Astrocyte (in vitro differentiated cells and primary cell): ENCODE results near the gene ST6GALNAC5. TPM values are rescaled to one million over a fixed set of nuclear protein-coding genes. Genes with fewer than 3 reads are reported as not detected.

Experiments
- DNase-seq: peaks from one replicate; pipeline ENCODE4 v3.0.0-alpha.2; 2010; ENCODE audit warnings: low read depth
- FAIRE-seq: peaks from 2 replicates; lab custom pipeline; 2011; peaks lifted over from hg19 to GRCh38; lab: Jason Lieb, UNC
- H2AFZ ChIP-seq: 2 replicates; pipeline ENCODE4 v1.6.0; 2012; ENCODE audit warnings: low read depth, low read length, inconsistent platforms
- H3K27ac ChIP-seq: 2 replicates; pipeline ENCODE4 v1.5.1; 2011; ENCODE audit warnings: low read depth, low read length, inconsistent platforms
- H3K27me3 ChIP-seq: 2 replicates; pipeline ENCODE4 v1.6.0; 2011; ENCODE audit warnings: low read length, inconsistent platforms; ENCODE audit not compliant: insufficient read depth
- H3K36me3 ChIP-seq: 2 replicates; pipeline ENCODE4 v1.5.1; 2011; ENCODE audit warnings: low read length, inconsistent platforms; ENCODE audit not compliant: insufficient read depth
- H3K4me1 ChIP-seq: 2 replicates; pipeline ENCODE4 v1.5.1; 2011; ENCODE audit warnings: low read length, inconsistent platforms; ENCODE audit not compliant: insufficient read depth
- H3K4me2 ChIP-seq: 2 replicates; pipeline ENCODE4 v1.6.0; 2012; ENCODE audit warnings: low read length, inconsistent platforms
- H3K4me3 ChIP-seq: 2 replicates; pipeline ENCODE4 v1.5.1; 2011; ENCODE audit warnings: low read depth, mild to moderate bottlenecking, low read length, inconsistent platforms; ENCODE audit not compliant: insufficient read depth
- H3K79me2 ChIP-seq: 2 replicates; pipeline ENCODE4 v1.6.0; 2012; ENCODE audit warnings: mild to moderate bottlenecking, low read length, inconsistent platforms; ENCODE audit not compliant: insufficient read depth
- H3K9ac ChIP-seq: 2 replicates; pipeline ENCODE4 v1.6.0; 2012; ENCODE audit warnings: mild to moderate bottlenecking, low read length, inconsistent platforms
- H3K9me3 ChIP-seq: 2 replicates; pipeline ENCODE4 v1.5.1; 2012; ENCODE audit warnings: low read depth, mild to moderate bottlenecking, low read length, inconsistent platforms; ENCODE audit not compliant: insufficient read depth
- H4K20me1 ChIP-seq: 2 replicates; pipeline ENCODE4 v1.6.0; 2012; ENCODE audit warnings: low read length, inconsistent platforms; ENCODE audit not compliant: insufficient read depth
- H3K27ac Mint-ChIP-seq: one replicate; pipeline ENCODE4 v1.8.0; 2021; ENCODE audit warnings: mild to moderate bottlenecking, mixed read lengths; ENCODE audit not compliant: unreplicated experiment
- H3K27me3 Mint-ChIP-seq: one replicate; pipeline ENCODE4 v1.8.0; 2021; ENCODE audit warnings: low read depth, mixed read lengths; ENCODE audit not compliant: unreplicated experiment
- H3K36me3 Mint-ChIP-seq: one replicate; pipeline ENCODE4 v1.8.0; 2021; ENCODE audit warnings: low read depth, mixed read lengths; ENCODE audit not compliant: unreplicated experiment
- H3K4me1 Mint-ChIP-seq: one replicate; pipeline ENCODE4 v1.8.0; 2021; ENCODE audit warnings: low read depth, mixed read lengths; ENCODE audit not compliant: unreplicated experiment
- H3K4me3 Mint-ChIP-seq: one replicate; pipeline ENCODE4 v1.8.0; 2021; ENCODE audit warnings: mild to moderate bottlenecking, moderate library complexity, mixed read lengths; ENCODE audit not compliant: unreplicated experiment
- H3K9me3 Mint-ChIP-seq: one replicate; pipeline ENCODE4 v1.8.0; 2021; ENCODE audit warnings: mild to moderate bottlenecking, mixed read lengths; ENCODE audit not compliant: unreplicated experiment
- EZH2 ChIP-seq: IDR thresholded peaks from 2 replicates; pipeline ENCODE4 v1.6.1; 2012; ENCODE audit warnings: mild to moderate bottlenecking, low read length, inconsistent platforms; ENCODE audit not compliant: insufficient read depth
- total RNA-seq: library from RNA; stranded (reverse); gene quantifications from 2 replicates; pipeline ENCODE4 v1.2.1, GENCODE V29; 2021
- TF ChIP-seq, protein P1 (sequence below): IDR thresholded peaks from 2 replicates; pipeline ENCODE4 v1.5.1; 2011; ENCODE audit warnings: low read depth, mild to moderate bottlenecking, inconsistent platforms, low read length, moderate library complexity; ENCODE audit not compliant: insufficient read depth

Gene ST6GALNAC5
- total RNA-seq, 1 donor from 2014 or later = 1.3 TPM

DNA sequence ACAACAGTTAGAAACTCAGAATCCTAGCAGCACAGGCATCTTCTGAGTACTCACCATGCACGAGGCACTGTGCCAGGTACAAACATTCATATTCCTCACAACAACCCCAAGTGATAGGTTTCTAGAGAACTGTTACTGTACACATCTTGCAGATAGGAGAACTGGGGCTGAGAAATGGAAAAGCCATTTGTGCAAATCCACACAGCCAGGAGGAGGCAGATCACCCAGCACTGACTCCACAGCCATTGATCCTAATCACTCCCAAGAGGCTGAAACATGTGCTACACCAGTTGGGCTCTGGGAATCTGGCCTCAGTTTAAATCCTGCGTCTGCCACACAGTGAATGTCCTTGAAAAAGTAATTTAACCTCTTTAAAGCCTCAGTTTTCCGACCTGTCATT, 151.0 kb downstream of the ST6GALNAC5 start:
- peaks cover 9% of the 10 kb centered on the region for H3K27me3 ChIP-seq
- no peak overlapping the region for H3K27ac ChIP-seq
- Mint-ChIP-seq H3K4me3 (no peak overlapping the region), H3K9me3 (no peaks in the 10 kb centered on the region), H3K27ac (no peak overlapping the region), H3K4me1 (no peaks in the 10 kb centered on the region), H3K27me3 (peaks cover 35% of the 10 kb centered on the region), H3K36me3 (no peaks in the 10 kb centered on the region)
- no peaks in the 10 kb centered on the region for H3K4me1 ChIP-seq
- no peak overlapping the region for H2AFZ ChIP-seq
- H3K79me2 ChIP-seq = no peaks in the 10 kb centered on the region
- FAIRE-seq (no peak), DNase-seq (no peak)
- no peak overlapping the region for H3K4me2 ChIP-seq
- H3K9me3 ChIP-seq = no peaks in the 10 kb centered on the region
- H4K20me1 ChIP-seq = no peaks in the 10 kb centered on the region
- no peak overlapping the region for H3K9ac ChIP-seq
- no peaks in the 10 kb centered on the region for H3K36me3 ChIP-seq
- TF ChIP-seq, protein P1, sequence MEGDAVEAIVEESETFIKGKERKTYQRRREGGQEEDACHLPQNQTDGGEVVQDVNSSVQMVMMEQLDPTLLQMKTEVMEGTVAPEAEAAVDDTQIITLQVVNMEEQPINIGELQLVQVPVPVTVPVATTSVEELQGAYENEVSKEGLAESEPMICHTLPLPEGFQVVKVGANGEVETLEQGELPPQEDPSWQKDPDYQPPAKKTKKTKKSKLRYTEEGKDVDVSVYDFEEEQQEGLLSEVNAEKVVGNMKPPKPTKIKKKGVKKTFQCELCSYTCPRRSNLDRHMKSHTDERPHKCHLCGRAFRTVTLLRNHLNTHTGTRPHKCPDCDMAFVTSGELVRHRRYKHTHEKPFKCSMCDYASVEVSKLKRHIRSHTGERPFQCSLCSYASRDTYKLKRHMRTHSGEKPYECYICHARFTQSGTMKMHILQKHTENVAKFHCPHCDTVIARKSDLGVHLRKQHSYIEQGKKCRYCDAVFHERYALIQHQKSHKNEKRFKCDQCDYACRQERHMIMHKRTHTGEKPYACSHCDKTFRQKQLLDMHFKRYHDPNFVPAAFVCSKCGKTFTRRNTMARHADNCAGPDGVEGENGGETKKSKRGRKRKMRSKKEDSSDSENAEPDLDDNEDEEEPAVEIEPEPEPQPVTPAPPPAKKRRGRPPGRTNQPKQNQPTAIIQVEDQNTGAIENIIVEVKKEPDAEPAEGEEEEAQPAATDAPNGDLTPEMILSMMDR = no peak
- TF ChIP-seq EZH2 = no peak
- no peak overlapping the region for H3K4me3 ChIP-seq

DNA sequence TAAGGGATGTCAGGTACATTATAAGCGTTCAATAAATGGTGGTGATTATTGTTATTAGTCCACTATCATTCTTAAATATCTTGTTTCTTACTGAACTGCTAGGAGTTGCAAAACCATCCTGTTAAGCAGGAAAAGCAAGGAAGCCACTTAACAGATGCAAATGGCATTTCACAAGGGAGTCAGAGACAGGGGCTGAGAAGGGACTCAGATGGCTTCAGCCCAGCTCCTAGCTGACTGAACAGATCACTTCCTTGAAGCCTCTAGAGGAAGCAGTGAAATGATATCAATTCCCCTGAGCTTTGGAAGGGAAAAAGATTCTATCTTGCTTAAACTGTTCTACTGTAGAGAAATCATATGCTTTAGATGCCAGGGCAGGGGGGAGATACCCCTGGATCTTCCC, 151.5 kb downstream of the ST6GALNAC5 start:
- Histone ChIP-seq H3K9ac (no peak overlapping the region), H3K4me3 (no peak overlapping the region), H3K27ac (no peak overlapping the region), H3K4me2 (no peak overlapping the region), H3K36me3 (no peaks in the 10 kb centered on the region), H4K20me1 (no peaks in the 10 kb centered on the region), H3K27me3 (peaks cover 9% of the 10 kb centered on the region), H3K79me2 (no peaks in the 10 kb centered on the region), H3K9me3 (no peaks in the 10 kb centered on the region), H3K4me1 (no peaks in the 10 kb centered on the region), H2AFZ (no peak overlapping the region)
- Mint-ChIP-seq H3K4me3 (no peak overlapping the region), H3K36me3 (no peaks in the 10 kb centered on the region), H3K27ac (no peak overlapping the region), H3K4me1 (no peaks in the 10 kb centered on the region), H3K9me3 (no peaks in the 10 kb centered on the region), H3K27me3 (peaks cover 35% of the 10 kb centered on the region)
- DNase-seq (no peak), FAIRE-seq (no peak)
- TF ChIP-seq, protein P1 = no peak
- TF ChIP-seq EZH2 = no peak

DNA sequence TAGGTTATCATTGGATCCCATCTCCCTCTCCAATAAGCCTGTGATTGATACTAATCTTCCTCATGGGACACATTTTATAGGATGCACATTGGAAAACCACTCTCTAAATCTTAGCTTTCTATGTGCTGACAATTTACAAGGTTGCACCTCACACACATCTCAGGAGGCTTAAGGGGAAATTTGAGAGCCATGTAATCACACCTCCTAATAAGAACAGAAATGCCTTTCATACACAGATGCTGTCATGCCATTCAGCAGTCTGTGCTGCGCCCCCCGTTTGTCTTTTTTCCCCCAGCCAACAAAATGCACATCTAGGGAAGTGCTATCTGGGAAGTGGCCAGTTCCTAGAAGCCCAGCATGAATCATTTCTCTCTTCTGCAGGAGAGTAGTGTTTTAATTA, 154.5 kb downstream of the ST6GALNAC5 start:
- H3K4me3 Mint-ChIP-seq = no peak overlapping the region
- H3K4me1 Mint-ChIP-seq = no peaks in the 10 kb centered on the region
- H3K27me3 Mint-ChIP-seq = peaks cover 34% of the 10 kb centered on the region
- Histone ChIP-seq H3K27me3 (peaks cover 9% of the 10 kb centered on the region), H3K79me2 (no peaks in the 10 kb centered on the region), H3K27ac (no peak overlapping the region), H3K36me3 (no peaks in the 10 kb centered on the region), H4K20me1 (no peaks in the 10 kb centered on the region), H3K4me2 (no peak overlapping the region), H3K9ac (no peak overlapping the region), H3K9me3 (no peaks in the 10 kb centered on the region), H2AFZ (no peak overlapping the region), H3K4me3 (no peak overlapping the region), H3K4me1 (no peaks in the 10 kb centered on the region)
- H3K27ac Mint-ChIP-seq = no peak overlapping the region
- DNase-seq (no peak), FAIRE-seq (no peak)
- TF ChIP-seq, protein P1 = no peak
- no peak for TF ChIP-seq EZH2
- H3K36me3 Mint-ChIP-seq = no peaks in the 10 kb centered on the region
- H3K9me3 Mint-ChIP-seq = no peaks in the 10 kb centered on the region
